A673 (cell line): ENCODE measurements around the gene IGSF21. TPM values are rescaled to one million over a fixed set of nuclear protein-coding genes. Genes with fewer than 3 reads are reported as not detected.

Source experiments
- BruUV-seq: library from RNA; stranded (reverse); fragments of 400-500 nt; replicated peaks from 2 replicates; lab custom pipeline; 2021; lab: Mats Ljungman, UMichigan
- CTCF ChIA-PET: fragments of 300-600 bp; sonication (Branson Sonifier 250); formaldehyde crosslinking; loops from one replicate; lab custom pipeline; 2022; ENCODE audit warnings: antibody characterized with exemption; lab: Charles Lee
- POLR2A ChIA-PET: fragments of 300-600 bp; sonication (Branson Sonifier 250); formaldehyde crosslinking; loops from one replicate; lab custom pipeline; 2022; ENCODE audit warnings: antibody characterized with exemption; ENCODE audit not compliant: low non-redundant PET; lab: Charles Lee
- DNase-seq: peaks from one replicate; pipeline ENCODE4 v3.0.0-alpha.2; 2015; ENCODE audit warnings: low spot score
- H3K27ac ChIP-seq: fragments of 200-600 bp; sonication (generic); 2 replicates; pipeline ENCODE4 v1.5.1; 2016; ENCODE audit warnings: mixed run types, low read depth, mild to moderate bottlenecking, mixed read lengths, antibody characterized with exemption, low read length; ENCODE audit not compliant: poor library complexity, severe bottlenecking
- H3K27me3 ChIP-seq: fragments of 200-600 bp; sonication (generic); replicated peaks from 2 replicates; pipeline ENCODE4 v1.6.1; 2017; ENCODE audit warnings: mixed run types, low read depth, mild to moderate bottlenecking, mixed read lengths, antibody characterized with exemption, low read length; ENCODE audit not compliant: insufficient read depth, poor library complexity
- H3K36me3 ChIP-seq: fragments of 200-600 bp; sonication (generic); 2 replicates; pipeline ENCODE4 v1.6.1; 2016; ENCODE audit warnings: mixed run types, mild to moderate bottlenecking, mixed read lengths, antibody characterized with exemption, low read length; ENCODE audit not compliant: insufficient read depth, poor library complexity, severe bottlenecking
- H3K4me1 ChIP-seq: fragments of 200-600 bp; sonication (generic); 2 replicates; pipeline ENCODE4 v1.6.1; 2017; ENCODE audit warnings: mixed run types, mild to moderate bottlenecking, mixed read lengths, antibody characterized with exemption, low read length; ENCODE audit not compliant: insufficient read depth, poor library complexity, severe bottlenecking
- H3K4me3 ChIP-seq: fragments of 200-600 bp; sonication (generic); 2 replicates; pipeline ENCODE4 v1.5.1; 2016; ENCODE audit warnings: low read depth, mixed run types, mild to moderate bottlenecking, mixed read lengths, low read length; ENCODE audit not compliant: poor library complexity, severe bottlenecking
- H3K9me3 ChIP-seq: fragments of 200-600 bp; sonication (generic); 2 replicates; pipeline ENCODE4 v1.6.1; 2016; ENCODE audit warnings: mixed run types, low read depth, mild to moderate bottlenecking, mixed read lengths, antibody characterized with exemption, low read length; ENCODE audit not compliant: poor library complexity, severe bottlenecking
- EZH2 ChIP-seq: fragments of 200-600 bp; sonication (generic); IDR thresholded peaks from 2 replicates; pipeline ENCODE4 v1.6.1; 2017; ENCODE audit warnings: borderline replicate concordance, low read depth, mild to moderate bottlenecking, mixed read lengths, antibody characterized with exemption, low read length; ENCODE audit not compliant: poor library complexity, severe bottlenecking
- intact Hi-C: fragments of 100-400 bp; cut with micrococcal nuclease; formaldehyde crosslinking; loops from one replicate; pipeline ENCODE4 v1.10.0; 2022; ENCODE audit not compliant: unreplicated experiment
- total RNA-seq: library from RNA; stranded (reverse); gene quantifications from 2 replicates; pipeline ENCODE4 v1.2.3, GENCODE V29; 2021
- TF ChIP-seq, protein P1 (sequence below): fragments of 300-800, 200-600 bp; sonication (generic); conservative IDR thresholded peaks from 2 replicates; pipeline ENCODE4 v1.5.1; 2017; ENCODE audit warnings: low read depth, mild to moderate bottlenecking, antibody characterized with exemption, low read length, moderate library complexity, mixed read lengths

IGSF21 gene
- total RNA-seq, 1 experiment from 2014 or later, result 3.2 TPM

DNA sequence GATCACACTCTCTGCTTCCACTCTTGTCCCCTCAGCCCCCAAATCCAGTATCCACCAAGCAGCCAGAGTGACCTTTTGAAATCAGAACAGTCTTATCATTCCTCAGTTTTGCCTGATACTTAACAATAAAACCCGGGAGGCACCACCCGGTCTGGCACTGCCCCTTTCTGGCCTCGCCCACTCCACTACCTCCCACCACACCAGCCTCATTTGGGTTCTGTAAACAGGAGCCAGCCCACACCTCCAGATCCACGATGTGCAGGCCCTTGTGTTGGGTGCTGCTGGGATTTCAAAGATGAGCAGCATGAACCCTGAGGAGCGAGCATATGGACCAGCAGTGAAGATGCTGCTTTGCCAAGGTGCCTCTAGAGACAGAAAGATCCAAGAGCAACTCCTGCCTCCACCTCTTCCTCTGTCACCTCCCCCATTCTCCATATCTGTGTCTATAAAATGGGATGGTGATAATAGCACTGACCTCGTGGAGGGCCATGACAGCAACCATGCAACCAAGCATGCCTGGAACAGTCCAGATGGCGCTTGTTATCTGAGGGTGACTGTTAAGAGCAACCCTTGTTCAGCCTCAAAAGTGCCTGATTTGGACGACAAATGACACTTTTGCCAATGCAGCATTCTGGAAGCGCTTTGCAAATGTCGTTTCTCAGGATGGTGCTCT lies 136.0 kb downstream of the IGSF21 start:
- H3K4me1 ChIP-seq, result no peaks in the 10 kb centered on the region
- no peaks in the 10 kb centered on the region for H3K36me3 ChIP-seq
- DNase-seq, result no peak
- H3K4me3 ChIP-seq, result no peak overlapping the region
- CTCF ChIA-PET, result no interaction called here
- POLR2A ChIA-PET, result no interaction called here
- BruUV-seq, result no TSS peak
- H3K9me3 ChIP-seq, result no peaks in the 10 kb centered on the region
- intact Hi-C loops, result no loop called here
- H3K27me3 ChIP-seq, result no peaks in the 10 kb centered on the region
- no peak overlapping the region for H3K27ac ChIP-seq
- TF ChIP-seq, protein P1, sequence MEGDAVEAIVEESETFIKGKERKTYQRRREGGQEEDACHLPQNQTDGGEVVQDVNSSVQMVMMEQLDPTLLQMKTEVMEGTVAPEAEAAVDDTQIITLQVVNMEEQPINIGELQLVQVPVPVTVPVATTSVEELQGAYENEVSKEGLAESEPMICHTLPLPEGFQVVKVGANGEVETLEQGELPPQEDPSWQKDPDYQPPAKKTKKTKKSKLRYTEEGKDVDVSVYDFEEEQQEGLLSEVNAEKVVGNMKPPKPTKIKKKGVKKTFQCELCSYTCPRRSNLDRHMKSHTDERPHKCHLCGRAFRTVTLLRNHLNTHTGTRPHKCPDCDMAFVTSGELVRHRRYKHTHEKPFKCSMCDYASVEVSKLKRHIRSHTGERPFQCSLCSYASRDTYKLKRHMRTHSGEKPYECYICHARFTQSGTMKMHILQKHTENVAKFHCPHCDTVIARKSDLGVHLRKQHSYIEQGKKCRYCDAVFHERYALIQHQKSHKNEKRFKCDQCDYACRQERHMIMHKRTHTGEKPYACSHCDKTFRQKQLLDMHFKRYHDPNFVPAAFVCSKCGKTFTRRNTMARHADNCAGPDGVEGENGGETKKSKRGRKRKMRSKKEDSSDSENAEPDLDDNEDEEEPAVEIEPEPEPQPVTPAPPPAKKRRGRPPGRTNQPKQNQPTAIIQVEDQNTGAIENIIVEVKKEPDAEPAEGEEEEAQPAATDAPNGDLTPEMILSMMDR, result no peak
- no peak for TF ChIP-seq EZH2

GRCh38 chr1:18244762-18245161 lies 137.2 kb downstream of the IGSF21 start:
- DNase-seq, result no peak
- no TSS peak for BruUV-seq
- intact Hi-C loops, result no loop called here
- H3K4me1 ChIP-seq, result no peaks in the 10 kb centered on the region
- no peaks in the 10 kb centered on the region for H3K36me3 ChIP-seq
- no peak overlapping the region for H3K27ac ChIP-seq
- ChIA-PET POLR2A (interaction anchor here (0.6 kb wide), 1 partner anchor 18 kb away, joined by 3 read pairs; no protein-coding TSS in a partner anchor), CTCF (no interaction called here)
- no peaks in the 10 kb centered on the region for H3K9me3 ChIP-seq
- H3K27me3 ChIP-seq, result no peaks in the 10 kb centered on the region
- TF ChIP-seq, protein P1, result no peak
- H3K4me3 ChIP-seq, result no peak overlapping the region

- no peaks in the 10 kb centered on the region for H3K36me3 ChIP-seq
- POLR2A ChIA-PET, result no interaction called here
- H3K9me3 ChIP-seq, result no peaks in the 10 kb centered on the region
- H3K4me1 ChIP-seq, result no peaks in the 10 kb centered on the region
- CTCF ChIA-PET, result no interaction called here
- H3K27ac ChIP-seq, result no peak overlapping the region
- no peak overlapping the region for H3K4me3 ChIP-seq
- intact Hi-C loops, result no loop called here
- BruUV-seq, result no TSS peak
- H3K27me3 ChIP-seq, result no peaks in the 10 kb centered on the region
- TF ChIP-seq, protein P1, result no peak
- TF ChIP-seq EZH2, result no peak
- DNase-seq, result no peak
Measured at GRCh38 chr1:18245647-18246046, 138.0 kb downstream of the IGSF21 start.
